ENCODE results near the gene MYBBP1A.

The MYBBP1A gene

GRCh38 chr17:4548061-4548461 is 7.1 kb downstream of the MYBBP1A start:
- DNase-seq (ENCODE audit: low spot score): no peak

DNA sequence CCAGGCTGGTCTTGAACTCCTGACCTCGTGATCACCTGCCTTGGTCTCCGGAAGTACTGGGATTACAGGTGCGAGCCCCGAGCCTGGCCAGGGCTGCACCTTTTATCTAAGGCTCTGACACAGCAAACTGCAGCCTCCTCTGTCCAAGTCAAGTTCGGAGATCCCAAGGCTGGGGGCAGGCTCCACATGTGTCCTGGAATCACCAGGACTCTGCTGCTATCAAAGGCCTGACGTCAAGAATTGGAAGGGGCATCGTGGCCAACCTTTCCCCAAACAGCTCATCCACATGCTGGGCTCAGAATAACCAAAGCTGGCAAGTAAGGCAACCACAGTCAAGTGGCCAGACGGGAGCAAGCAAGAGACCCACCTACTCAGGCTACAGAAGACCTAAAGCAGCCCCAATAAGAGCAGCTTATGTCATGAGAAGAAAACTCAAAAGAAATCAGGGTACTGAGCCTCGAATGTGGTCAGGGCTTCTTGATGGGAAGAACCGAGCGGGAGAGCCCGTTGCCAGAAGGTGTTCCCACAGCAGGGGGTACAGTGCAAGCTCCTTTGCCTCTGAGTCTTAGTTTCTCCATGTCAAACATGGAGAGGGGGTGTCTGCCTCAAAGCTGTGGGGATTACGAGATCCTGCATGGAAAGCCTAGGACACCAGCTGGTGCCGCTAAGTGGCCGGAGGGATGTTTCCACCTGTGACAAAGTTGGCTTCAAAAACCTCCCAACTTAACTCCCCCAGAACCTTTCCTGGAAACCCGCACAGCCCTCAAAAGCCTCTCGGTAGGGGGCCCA is 7.9 kb downstream of the MYBBP1A start:
- no peak for DNase-seq (ENCODE audit: low spot score)

- no peak for DNase-seq (ENCODE audit: low spot score)
These were observed 9.8 kb downstream of the MYBBP1A start for GRCh38 chr17:4545217-4545951.

- no peak for DNase-seq (ENCODE audit: low spot score)
These were observed 10.3 kb downstream of the MYBBP1A start for GRCh38 chr17:4544951-4545216.

DNA sequence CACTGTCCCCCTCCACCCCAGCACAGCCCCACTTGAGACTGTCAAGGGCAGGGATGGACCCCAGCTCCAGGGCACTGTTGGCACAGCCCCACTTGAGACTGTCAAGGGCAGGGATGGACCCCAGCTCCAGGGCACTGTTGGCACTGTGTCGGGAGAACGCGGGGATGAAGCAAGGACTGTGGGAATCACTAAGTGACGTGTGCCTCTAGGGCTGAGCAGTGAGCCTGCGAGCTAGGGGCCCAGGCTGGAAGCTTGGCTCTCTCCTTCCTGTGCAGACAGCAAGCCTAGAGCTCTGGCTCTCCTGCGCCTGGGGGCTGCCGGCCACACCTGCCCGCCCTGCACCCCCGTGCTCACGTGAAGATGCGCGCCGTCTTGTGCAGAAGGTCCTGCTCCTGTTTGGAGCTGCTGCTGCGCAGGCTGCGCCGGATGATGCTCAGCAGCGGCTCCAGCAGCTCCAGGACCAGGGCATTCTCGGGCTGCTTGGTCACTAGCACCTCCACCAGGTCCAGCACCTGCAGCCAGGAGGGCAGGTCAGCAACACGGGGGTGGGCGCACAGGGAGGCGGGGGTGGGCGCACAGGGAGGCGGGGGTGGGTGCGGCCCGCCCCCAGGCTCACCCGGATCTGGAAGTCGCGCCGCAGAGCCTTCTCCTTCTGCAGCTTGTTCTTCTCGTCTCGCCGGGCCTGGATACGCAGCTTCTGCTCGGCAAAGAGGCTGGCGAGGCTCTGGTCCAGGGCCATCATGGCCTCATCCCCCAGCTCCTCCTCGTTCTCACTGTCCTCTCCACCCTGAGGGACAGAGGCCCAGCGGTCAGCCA is 10.8 kb downstream of the MYBBP1A start:
- DNase-seq (ENCODE audit: low spot score): no peak

- DNase-seq (ENCODE audit: low spot score): no peak
These were observed 11.6 kb downstream of the MYBBP1A start for GRCh38 chr17:4543557-4544026.

GRCh38 chr17:4542726-4543191 is 12.4 kb downstream of the MYBBP1A start:
- no peak for DNase-seq (ENCODE audit: low spot score)

DNA sequence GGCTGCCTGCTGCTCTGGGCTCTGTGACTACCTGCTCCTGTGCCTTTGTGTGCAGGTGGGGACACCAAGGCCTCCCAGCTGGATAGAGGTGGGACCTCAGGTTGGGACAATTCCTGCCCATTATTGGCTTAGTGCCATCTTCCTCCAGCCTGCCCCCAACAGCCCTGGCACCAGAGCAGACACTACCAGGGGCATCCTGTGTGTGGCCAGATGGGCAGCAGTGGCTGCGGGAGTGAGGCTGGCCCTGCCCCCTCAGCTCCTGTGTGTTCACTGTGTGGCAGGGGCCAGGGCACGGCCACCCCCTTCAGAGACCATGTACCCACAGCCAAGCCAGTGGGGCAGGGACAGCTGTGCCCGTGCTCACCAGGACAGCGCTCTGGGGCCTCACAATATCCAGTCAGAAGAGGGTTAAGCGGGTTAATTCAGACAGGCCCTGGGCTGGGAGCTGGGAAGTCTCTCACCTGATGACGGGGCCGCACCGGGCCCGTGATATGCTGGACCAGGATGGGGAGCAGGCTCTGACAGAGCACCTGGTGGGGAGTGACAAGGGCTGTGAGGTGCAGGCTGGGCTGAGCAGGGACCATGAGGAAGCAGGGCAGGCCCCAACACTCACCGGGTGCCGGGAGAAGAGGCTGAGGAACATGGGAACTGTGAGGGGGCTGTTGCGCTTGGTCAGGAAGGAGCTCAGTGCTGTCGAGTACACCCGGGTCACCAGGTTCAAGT is 13.0 kb downstream of the MYBBP1A start:
- DNase-seq (ENCODE audit: low spot score): no peak

DNA sequence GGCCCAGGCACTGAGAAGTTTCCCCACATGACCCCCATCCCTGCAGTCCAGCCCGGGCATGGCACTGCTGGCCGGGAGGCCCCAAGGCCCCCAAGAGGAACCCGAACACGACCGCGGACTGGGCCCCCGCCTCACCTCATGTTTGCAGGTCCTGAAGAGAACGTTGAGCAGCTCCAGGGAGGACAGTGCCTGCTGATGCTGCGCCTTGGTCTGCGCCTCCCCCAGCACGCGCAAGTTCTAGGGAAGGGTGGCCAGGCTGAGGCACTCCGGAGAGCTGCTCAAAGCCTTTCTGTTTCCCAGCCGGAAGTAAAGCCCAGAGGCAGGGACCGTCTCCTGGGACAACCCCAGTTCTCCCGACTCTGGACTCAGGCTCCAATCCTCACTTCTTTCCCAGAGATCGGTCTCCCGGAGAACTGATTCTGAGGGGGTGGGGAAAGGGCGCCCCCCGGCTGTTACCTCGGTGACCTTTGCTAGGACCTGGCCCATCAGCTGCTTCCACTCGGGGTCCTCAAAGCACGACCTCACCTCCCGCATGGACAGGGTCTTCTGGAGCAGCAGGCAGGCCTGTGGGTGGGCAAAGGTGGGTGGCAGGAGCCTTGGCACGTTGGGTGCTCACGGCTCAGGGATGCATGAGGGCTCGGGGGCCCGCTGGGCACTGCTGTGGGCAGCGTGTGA is 13.7 kb downstream of the MYBBP1A start:
- DNase-seq (ENCODE audit: low spot score): no peak

DNA sequence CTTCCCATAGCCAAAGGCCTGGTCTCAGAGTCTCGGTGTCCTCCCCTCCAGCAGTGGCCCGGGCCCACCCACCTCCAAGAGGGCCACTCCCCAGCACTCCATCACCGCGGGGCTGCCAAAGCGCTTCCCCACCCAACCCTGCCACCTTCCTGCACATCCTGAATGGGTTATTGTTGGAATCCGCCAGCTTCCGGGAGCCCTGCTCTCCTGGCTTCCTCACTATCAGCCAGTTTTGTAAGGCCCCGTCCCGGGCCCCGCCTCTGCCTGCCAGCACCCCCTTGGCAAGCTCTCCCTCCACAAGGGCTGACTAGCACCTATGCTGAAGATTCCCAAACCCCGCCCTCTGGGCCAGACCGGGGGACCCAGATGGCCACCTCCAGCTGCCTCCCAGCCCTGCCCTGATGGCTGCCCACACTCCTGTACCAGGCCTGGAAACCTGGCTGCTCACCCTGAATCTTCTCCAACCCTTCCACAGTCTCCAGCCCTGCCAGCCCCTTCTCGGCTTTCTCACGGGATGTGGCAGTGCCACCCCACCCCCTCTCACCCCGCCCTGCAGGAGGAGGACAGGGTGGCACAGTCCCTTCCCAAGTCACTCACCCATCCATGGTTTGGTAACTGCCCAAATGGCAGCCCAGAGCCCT is 14.4 kb downstream of the MYBBP1A start:
- no peak for DNase-seq (ENCODE audit: low spot score)

DNA sequence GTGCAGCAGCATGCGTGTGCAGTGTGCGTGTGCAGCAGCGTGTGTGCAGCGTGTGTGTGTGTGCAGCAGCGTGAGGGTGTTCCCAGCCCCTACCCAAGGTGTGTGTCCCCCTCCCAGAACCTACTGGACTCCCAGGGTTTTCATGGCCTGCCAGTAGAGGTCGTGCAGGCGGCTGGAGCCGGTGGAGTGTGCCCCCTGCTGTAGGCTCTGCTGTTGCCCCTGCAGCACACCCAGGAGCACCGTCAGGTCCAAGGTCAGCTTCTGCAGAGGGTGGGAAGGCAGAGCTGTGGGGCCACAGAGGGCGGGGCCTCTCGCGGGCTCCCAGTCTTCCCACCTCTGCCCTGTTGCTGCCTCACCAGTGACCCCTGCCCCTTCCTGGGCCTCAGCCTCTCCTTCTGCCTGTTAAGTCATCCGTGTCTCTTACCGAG is 14.9 kb downstream of the MYBBP1A start:
- DNase-seq (ENCODE audit: low spot score): no peak

- DNase-seq (ENCODE audit: low spot score): no peak
These were observed 15.5 kb downstream of the MYBBP1A start for GRCh38 chr17:4539576-4540223.

GRCh38 chr17:4539025-4539424 is 16.2 kb downstream of the MYBBP1A start:
- DNase-seq (ENCODE audit: low spot score): no peak

GRCh38 chr17:4538236-4539002 is 16.8 kb downstream of the MYBBP1A start:
- no peak for DNase-seq (ENCODE audit: low spot score)

DNA sequence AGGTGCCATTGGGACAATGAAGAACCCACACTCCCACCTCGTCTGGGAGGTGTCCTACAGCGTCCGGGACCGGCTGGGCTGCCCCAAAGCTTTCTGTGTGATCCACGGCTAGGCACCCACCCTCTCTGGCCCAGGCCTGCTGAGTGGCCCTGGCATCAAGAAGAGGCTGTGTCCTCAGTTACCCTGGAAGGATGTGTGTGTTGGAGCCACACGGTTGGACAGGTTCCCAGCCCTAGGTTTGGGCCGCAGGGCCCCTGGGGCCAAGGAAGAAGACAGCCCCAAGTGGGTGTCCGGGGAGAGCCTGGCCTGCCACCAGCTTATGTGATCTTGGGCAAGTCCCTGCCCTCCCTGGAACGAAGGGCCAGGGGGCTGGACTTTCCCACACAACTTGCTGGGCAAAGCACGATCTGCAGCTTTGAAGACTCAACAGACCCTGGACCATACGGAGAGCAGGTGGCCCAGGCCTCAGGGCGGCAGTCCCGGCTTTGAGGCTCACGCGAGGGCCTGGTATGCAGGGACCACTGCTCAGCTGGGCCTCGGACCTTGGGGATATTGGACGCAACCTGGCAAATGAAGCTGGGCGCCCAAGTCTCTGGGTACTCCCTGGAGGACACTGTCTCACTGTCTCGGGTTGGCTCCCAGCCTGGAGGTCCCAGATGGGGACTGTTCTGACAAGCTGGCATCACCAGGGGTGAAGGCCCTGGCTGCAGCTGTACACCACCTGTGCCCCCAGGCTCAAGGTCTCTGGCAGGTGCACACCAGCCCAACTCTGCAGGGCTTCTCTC is 17.5 kb downstream of the MYBBP1A start:
- DNase-seq (ENCODE audit: low spot score): no peak

- peak; percentile 54 for DNase-seq (ENCODE audit: low spot score)
These were observed 18.3 kb downstream of the MYBBP1A start for GRCh38 chr17:4536742-4537411.

- peak; percentile 45 for DNase-seq (ENCODE audit: low spot score)
These were observed 18.9 kb downstream of the MYBBP1A start for GRCh38 chr17:4536259-4536741.

DNA sequence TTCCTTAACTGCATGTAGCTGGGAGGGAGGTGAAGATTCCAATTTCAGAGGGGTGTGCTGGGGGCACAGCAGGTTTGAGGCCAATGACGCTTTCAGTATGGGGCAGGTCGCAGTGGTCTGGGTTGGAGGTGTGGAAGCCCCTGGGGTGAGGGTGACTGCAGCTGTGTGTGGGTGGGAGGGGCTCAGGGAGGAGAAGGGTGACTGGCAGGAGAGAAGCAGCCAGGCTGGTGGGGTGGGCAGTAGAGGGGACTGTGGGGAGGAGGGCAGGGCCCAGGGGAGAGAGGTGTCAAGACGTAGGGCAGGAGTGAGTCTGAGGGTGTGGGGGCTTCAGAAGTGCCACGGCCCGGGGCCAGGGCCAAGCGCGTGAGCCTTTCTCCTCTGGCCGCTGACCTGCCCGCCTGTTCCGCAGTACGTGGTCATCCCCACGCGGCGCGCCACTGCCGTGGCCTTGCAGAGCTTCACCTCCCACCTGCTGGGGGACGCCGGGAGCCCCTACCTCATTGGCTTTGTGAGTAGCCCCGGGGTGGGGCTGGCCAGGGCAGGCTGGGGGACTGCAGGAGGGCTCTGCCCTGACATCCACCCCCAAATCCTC is 19.4 kb downstream of the MYBBP1A start:
- no peak for DNase-seq (ENCODE audit: low spot score)
